HepG2 (cell line): ENCODE results near the gene PCBD2. TPM values are rescaled to one million over a fixed set of nuclear protein-coding genes. Genes with fewer than 3 reads are reported as not detected.

ENCODE experiments used
- ASH2L ChIP-seq: fragments of 300-600, 200-600 bp; sonication (generic); IDR thresholded peaks from 2 replicates; pipeline ENCODE4 v1.7.0; 2017; ENCODE audit warnings: low read depth, mild to moderate bottlenecking, moderate library complexity, mixed read lengths, low read length; ENCODE audit not compliant: insufficient read length
- ATF7-NPFF ChIP-seq: sonication (generic); formaldehyde crosslinking; IDR thresholded peaks from 2 replicates; pipeline ENCODE4 v1.8.1; 2023; ENCODE audit warnings: mild to moderate bottlenecking, low read depth, missing genetic modification reagents, moderate library complexity
- BRD4 ChIP-seq: sonication (generic); formaldehyde crosslinking; IDR thresholded peaks from 2 replicates; pipeline ENCODE4 v1.4.0; 2020; ENCODE audit warnings: missing genetic modification reagents
- DMAP1 ChIP-seq: IDR thresholded peaks from 2 replicates; pipeline ENCODE4 v1.6.1; 2016
- KLF6 ChIP-seq: IDR thresholded peaks from 2 replicates; pipeline ENCODE4 v1.8.0; 2016; ENCODE audit warnings: missing biosample characterization, missing genetic modification reagents
- MEIS2 ChIP-seq: sonication (generic); formaldehyde crosslinking; IDR thresholded peaks from 2 replicates; pipeline ENCODE4 v1.9.0; 2021; ENCODE audit warnings: mild to moderate bottlenecking, missing genetic modification reagents
- MTF2 ChIP-seq: sonication (generic); formaldehyde crosslinking; IDR thresholded peaks from 2 replicates; pipeline ENCODE4 v1.5.0; 2020; ENCODE audit warnings: missing genetic modification reagents, borderline replicate concordance
- NFKB2 ChIP-seq: sonication (generic); formaldehyde crosslinking; IDR thresholded peaks from 2 replicates; pipeline ENCODE4 v1.4.0; 2020; ENCODE audit warnings: missing genetic modification reagents, borderline replicate concordance
- NFYB ChIP-seq: sonication (generic); formaldehyde crosslinking; IDR thresholded peaks from 2 replicates; pipeline ENCODE4 v1.4.0; 2020; ENCODE audit warnings: missing genetic modification reagents
- XBP1 ChIP-seq: sonication (generic); formaldehyde crosslinking; IDR thresholded peaks from 2 replicates; pipeline ENCODE4 v1.5.0; 2020; ENCODE audit warnings: missing genetic modification reagents
- polyA plus RNA-seq, 8 experiments: library from polyadenylated mRNA; depleted of rRNA in 3 of 8; stranded (reverse) in 7 of 8; unstranded in 1 of 8; fragments of >200 nt; fragmentation: Illumina TruSeq in 4 of 8; extraction: Trizol in 4 of 8; gene quantifications; 2 replicates each; pipeline versions ENCODE4 v1.2.1 to v1.2.3, GENCODE V29; 2011 to 2016; ENCODE audit warnings: low read depth in 4 of 8, missing spikeins in 1 of 8, mixed read lengths in 1 of 8; ENCODE audit not compliant: insufficient read depth in 1 of 8
- total RNA-seq, 5 experiments: library from RNA; depleted of rRNA; stranded (reverse); fragments of >200 nt; fragmentation: Illumina TruSeq; extraction: Trizol; gene quantifications; 2 replicates each; pipeline ENCODE4 v1.2.3, GENCODE V29; 2016; ENCODE audit warnings: low read depth in 1 of 5
- TF ChIP-seq, protein P1 (sequence below): IDR thresholded peaks from 2 replicates; pipeline ENCODE4 v1.6.1; 2016
- TF ChIP-seq, protein P2 (sequence below): sonication (generic); formaldehyde crosslinking; IDR thresholded peaks from 2 replicates; pipeline ENCODE4 v1.4.0; 2020; ENCODE audit warnings: missing genetic modification reagents
- TF ChIP-seq, protein P3 (sequence below): sonication (generic); formaldehyde crosslinking; IDR thresholded peaks from 2 replicates; pipeline ENCODE4 v1.4.0; 2020; ENCODE audit warnings: mild to moderate bottlenecking, missing genetic modification reagents
- TF ChIP-seq, protein P4 (sequence below): sonication (generic); formaldehyde crosslinking; IDR thresholded peaks from 2 replicates; pipeline ENCODE4 v1.8.1; 2023; ENCODE audit warnings: mild to moderate bottlenecking, missing genetic modification reagents
- TF ChIP-seq, protein P5 (sequence below): sonication (generic); formaldehyde crosslinking; IDR thresholded peaks from 2 replicates; pipeline ENCODE4 v1.8.0; 2022; ENCODE audit warnings: missing genetic modification reagents, mild to moderate bottlenecking, inconsistent platforms, borderline replicate concordance
- TF ChIP-seq, protein P6 (sequence below): IDR thresholded peaks from 2 replicates; pipeline ENCODE4 v1.6.1; 2012; ENCODE audit warnings: inconsistent platforms

PCBD2 gene
- total and polyA plus RNA-seq, 2 of the 13 experiments (the other 11 are each of a cell fraction or from before 2014, with no cell fraction given): 5.5 to 12.0 TPM

DNA sequence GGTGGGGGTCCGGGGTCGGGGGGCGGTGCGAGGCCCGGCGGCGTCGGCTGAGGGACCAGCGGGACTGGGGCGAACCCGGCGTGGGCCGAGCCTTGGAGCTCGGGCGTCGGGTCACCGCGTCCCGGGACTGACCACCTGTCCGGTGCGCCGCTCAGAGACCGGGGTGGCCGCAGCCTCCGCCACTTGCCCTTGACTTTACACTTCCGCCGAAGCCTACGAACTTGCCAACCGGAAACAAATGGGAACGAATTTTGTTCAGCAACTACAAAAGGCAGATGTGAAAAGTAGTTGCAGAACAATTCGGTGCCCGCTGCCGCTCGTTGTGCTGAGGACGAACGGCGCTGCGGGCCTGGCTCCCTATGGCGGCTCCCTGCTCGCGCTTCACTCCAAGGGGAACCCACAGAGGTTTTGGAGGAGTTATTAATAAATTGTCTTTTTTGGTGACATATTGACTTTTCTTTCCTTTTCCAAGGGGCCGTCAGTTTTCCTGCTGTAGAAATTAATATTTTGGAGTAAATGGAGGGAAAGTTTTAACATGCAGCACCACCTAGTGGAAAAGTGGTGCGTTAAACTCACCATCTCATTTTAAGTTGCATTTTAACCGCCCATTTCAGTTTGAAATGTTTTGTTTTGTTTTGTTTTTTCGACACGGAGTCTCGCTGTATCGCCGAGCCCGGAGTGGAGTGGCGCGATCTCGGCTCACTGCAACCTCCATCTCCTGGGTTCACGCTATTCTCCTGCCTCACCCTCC, 490 bp downstream of the PCBD2 start (continued):
- no peak for TF ChIP-seq NFYB (CRISPR knock-in tag)
- TF ChIP-seq, protein P1, sequence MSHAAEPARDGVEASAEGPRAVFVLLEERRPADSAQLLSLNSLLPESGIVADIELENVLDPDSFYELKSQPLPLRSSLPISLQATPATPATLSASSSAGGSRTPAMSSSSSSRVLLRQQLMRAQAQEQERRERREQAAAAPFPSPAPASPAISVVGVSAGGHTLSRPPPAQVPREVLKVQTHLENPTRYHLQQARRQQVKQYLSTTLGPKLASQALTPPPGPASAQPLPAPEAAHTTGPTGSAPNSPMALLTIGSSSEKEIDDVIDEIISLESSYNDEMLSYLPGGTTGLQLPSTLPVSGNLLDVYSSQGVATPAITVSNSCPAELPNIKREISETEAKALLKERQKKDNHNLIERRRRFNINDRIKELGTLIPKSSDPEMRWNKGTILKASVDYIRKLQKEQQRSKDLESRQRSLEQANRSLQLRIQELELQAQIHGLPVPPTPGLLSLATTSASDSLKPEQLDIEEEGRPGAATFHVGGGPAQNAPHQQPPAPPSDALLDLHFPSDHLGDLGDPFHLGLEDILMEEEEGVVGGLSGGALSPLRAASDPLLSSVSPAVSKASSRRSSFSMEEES: peak; percentile 0; the same call in 1 of the 2 replicates
- TF ChIP-seq MTF2 (CRISPR knock-in tag): no peak
- TF ChIP-seq, protein P2, sequence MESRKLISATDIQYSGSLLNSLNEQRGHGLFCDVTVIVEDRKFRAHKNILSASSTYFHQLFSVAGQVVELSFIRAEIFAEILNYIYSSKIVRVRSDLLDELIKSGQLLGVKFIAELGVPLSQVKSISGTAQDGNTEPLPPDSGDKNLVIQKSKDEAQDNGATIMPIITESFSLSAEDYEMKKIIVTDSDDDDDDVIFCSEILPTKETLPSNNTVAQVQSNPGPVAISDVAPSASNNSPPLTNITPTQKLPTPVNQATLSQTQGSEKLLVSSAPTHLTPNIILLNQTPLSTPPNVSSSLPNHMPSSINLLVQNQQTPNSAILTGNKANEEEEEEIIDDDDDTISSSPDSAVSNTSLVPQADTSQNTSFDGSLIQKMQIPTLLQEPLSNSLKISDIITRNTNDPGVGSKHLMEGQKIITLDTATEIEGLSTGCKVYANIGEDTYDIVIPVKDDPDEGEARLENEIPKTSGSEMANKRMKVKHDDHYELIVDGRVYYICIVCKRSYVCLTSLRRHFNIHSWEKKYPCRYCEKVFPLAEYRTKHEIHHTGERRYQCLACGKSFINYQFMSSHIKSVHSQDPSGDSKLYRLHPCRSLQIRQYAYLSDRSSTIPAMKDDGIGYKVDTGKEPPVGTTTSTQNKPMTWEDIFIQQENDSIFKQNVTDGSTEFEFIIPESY (CRISPR knock-in tag): 0 out of 2 replicates have a peak, but pooled peaks have one; percentile 22
- TF ChIP-seq, protein P3, sequence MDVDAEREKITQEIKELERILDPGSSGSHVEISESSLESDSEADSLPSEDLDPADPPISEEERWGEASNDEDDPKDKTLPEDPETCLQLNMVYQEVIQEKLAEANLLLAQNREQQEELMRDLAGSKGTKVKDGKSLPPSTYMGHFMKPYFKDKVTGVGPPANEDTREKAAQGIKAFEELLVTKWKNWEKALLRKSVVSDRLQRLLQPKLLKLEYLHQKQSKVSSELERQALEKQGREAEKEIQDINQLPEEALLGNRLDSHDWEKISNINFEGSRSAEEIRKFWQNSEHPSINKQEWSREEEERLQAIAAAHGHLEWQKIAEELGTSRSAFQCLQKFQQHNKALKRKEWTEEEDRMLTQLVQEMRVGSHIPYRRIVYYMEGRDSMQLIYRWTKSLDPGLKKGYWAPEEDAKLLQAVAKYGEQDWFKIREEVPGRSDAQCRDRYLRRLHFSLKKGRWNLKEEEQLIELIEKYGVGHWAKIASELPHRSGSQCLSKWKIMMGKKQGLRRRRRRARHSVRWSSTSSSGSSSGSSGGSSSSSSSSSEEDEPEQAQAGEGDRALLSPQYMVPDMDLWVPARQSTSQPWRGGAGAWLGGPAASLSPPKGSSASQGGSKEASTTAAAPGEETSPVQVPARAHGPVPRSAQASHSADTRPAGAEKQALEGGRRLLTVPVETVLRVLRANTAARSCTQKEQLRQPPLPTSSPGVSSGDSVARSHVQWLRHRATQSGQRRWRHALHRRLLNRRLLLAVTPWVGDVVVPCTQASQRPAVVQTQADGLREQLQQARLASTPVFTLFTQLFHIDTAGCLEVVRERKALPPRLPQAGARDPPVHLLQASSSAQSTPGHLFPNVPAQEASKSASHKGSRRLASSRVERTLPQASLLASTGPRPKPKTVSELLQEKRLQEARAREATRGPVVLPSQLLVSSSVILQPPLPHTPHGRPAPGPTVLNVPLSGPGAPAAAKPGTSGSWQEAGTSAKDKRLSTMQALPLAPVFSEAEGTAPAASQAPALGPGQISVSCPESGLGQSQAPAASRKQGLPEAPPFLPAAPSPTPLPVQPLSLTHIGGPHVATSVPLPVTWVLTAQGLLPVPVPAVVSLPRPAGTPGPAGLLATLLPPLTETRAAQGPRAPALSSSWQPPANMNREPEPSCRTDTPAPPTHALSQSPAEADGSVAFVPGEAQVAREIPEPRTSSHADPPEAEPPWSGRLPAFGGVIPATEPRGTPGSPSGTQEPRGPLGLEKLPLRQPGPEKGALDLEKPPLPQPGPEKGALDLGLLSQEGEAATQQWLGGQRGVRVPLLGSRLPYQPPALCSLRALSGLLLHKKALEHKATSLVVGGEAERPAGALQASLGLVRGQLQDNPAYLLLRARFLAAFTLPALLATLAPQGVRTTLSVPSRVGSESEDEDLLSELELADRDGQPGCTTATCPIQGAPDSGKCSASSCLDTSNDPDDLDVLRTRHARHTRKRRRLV (CRISPR knock-in tag): 0 out of 2 replicates have a peak, but pooled peaks have one; percentile 59
- TF ChIP-seq ASH2L: no peak
- TF ChIP-seq NFKB2 (CRISPR knock-in tag): peak; percentile 54; the same call in 1 of the 2 replicates
- TF ChIP-seq, protein P4, sequence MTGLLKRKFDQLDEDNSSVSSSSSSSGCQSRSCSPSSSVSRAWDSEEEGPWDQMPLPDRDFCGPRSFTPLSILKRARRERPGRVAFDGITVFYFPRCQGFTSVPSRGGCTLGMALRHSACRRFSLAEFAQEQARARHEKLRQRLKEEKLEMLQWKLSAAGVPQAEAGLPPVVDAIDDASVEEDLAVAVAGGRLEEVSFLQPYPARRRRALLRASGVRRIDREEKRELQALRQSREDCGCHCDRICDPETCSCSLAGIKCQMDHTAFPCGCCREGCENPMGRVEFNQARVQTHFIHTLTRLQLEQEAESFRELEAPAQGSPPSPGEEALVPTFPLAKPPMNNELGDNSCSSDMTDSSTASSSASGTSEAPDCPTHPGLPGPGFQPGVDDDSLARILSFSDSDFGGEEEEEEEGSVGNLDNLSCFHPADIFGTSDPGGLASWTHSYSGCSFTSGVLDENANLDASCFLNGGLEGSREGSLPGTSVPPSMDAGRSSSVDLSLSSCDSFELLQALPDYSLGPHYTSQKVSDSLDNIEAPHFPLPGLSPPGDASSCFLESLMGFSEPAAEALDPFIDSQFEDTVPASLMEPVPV (CRISPR knock-in tag): peak; percentile 39; the same call in 1 of the 2 replicates
- 0 out of 2 replicates have a peak, but pooled peaks have one; percentile 56 for TF ChIP-seq XBP1 (CRISPR knock-in tag)
- TF ChIP-seq KLF6 (CRISPR knock-in tag): 0 out of 2 replicates have a peak, but pooled peaks have one; percentile 17
- TF ChIP-seq, protein P5, sequence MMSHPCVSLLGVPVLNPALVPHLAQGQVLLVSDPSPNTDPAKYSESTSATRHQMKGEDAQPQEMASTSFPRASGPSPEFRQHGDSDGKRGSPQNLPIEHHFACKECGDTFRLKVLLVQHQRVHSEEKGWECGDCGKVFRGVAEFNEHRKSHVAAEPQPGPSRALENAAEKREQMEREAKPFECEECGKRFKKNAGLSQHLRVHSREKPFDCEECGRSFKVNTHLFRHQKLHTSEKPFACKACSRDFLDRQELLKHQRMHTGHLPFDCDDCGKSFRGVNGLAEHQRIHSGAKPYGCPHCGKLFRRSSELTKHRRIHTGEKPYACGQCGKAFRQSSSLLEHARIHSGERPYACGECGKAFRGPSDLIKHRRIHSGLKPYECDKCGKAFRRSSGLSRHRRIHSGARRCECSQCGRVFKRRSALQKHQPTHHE (CRISPR knock-in tag): 0 out of 2 replicates have a peak, but pooled peaks have one; percentile 37
- TF ChIP-seq ATF7-NPFF (CRISPR knock-in tag): no peak
- peak; percentile 82; the same call in 1 of the 2 replicates for TF ChIP-seq BRD4 (CRISPR knock-in tag)
- peak; percentile 62; the same call in 1 of the 2 replicates for TF ChIP-seq DMAP1 (CRISPR knock-in tag)
- TF ChIP-seq MEIS2 (CRISPR knock-in tag): peak; percentile 43; the same call in 1 of the 2 replicates
- TF ChIP-seq, protein P6, sequence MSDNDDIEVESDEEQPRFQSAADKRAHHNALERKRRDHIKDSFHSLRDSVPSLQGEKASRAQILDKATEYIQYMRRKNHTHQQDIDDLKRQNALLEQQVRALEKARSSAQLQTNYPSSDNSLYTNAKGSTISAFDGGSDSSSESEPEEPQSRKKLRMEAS: peak; percentile 41
